Neuron (in vitro differentiated cells): ENCODE results near the gene SRXN1.

Experiments used
- H2AFZ ChIP-seq: one replicate; pipeline ENCODE4 v1.6.1; 2013; ENCODE audit warnings: low read depth, mild to moderate bottlenecking, inconsistent platforms, low read length, moderate library complexity
- H3K27me3 ChIP-seq: one replicate; pipeline ENCODE4 v1.6.1; 2013; ENCODE audit warnings: low read length; ENCODE audit not compliant: insufficient read depth
- H3K36me3 ChIP-seq: one replicate; pipeline ENCODE4 v1.6.1; 2013; ENCODE audit warnings: low read length; ENCODE audit not compliant: insufficient read depth
- H3K4me1 ChIP-seq: one replicate; pipeline ENCODE4 v1.6.1; 2013; ENCODE audit warnings: low read length; ENCODE audit not compliant: insufficient read depth
- H3K4me3 ChIP-seq: 2 replicates; pipeline ENCODE4 v1.5.1; 2013; ENCODE audit warnings: mild to moderate bottlenecking, low read length, moderate library complexity
- H3K9me3 ChIP-seq: one replicate; pipeline ENCODE4 v1.6.1; 2013; ENCODE audit warnings: low read length

Gene SRXN1

DNA sequence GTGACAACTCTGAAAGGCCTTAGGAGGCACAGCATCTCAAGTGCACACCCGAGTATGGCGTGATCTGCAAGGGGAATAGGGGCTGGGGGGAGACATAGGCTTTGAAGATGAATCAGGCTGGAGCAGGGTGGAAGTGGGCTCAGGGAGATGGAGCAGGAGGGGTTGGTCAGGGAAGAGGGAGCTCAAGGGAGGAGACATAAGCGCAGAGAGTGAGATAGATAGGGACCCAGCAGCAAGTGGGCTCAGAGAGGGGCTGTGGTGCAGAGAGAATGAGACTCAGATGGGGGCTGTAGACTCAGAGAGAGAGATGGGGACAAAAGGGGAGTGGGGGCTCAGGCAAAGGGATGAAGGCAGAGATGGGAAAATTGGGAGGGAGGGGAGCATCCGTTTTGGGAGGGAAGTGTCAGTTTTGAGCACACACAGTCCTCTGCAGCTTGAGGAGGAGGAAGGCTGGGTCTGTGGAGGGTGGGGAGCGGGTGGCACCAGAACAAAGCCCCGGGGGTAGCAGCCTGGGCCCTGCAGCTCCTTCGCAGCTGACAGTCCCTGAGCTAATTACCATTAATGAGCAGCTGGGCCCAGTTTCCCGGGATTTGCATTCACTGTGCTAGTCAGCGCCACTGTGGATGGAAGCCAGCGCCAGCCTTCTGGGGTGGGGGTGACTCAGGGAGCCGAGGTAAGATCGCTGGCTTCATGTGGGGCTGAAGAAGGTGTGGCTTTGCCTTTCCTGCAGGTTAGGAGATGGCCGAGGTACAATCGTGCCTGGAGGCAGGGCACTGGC is 18.7 kb downstream of the SRXN1 start:
- Histone ChIP-seq H2AFZ (no peak overlapping the region), H3K4me1 (no peaks in the 10 kb centered on the region), H3K36me3 (no peaks in the 10 kb centered on the region), H3K4me3 (no peak overlapping the region), H3K9me3 (no peaks in the 10 kb centered on the region), H3K27me3 (peaks cover 26% of the 10 kb centered on the region)

DNA sequence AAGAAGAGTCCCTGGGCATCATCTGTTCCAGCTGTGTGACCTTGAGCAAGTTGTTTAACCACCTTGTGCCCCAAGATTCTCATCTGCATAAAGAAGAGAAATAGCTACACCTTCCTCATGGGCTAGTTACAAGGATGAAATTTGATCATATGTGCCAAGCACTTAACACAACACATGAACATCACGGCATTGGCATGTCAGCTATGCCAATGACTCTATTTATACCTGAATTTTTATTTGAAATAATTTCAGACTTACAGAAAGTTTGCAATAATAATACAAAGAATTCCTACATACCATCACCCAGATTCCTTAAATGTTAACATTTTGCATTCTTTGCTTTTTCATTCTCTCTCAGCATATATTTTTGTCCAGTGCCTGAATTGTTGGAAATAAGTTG is 21.9 kb downstream of the SRXN1 start:
- H2AFZ ChIP-seq, result no peak overlapping the region
- no peak overlapping the region for H3K4me3 ChIP-seq
- no peaks in the 10 kb centered on the region for H3K36me3 ChIP-seq
- H3K27me3 ChIP-seq, result peaks cover 31% of the 10 kb centered on the region
- H3K9me3 ChIP-seq, result no peaks in the 10 kb centered on the region
- no peaks in the 10 kb centered on the region for H3K4me1 ChIP-seq

DNA sequence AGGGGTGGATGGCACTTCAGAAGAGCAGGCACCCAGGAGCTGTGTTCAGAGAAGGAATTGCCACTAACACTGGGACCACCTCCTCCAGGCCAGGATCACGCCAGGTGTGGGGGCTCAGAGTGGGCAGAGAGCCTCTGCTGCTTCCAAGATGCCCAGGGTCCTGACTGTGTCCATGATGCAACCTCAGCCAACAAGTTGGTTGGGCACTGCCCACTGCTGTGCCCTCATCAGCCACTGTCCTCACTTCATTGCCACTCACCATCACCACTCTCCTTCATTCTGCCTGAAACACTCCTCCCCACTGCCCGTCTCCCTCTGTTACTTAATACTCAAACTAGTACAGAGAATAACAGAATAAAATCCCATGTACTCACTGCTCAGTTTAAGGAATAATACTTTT is 26.4 kb downstream of the SRXN1 start:
- Histone ChIP-seq H3K9me3 (no peaks in the 10 kb centered on the region), H3K4me3 (no peak overlapping the region), H3K27me3 (peaks cover 11% of the 10 kb centered on the region), H2AFZ (no peak overlapping the region), H3K36me3 (no peaks in the 10 kb centered on the region), H3K4me1 (no peaks in the 10 kb centered on the region)

DNA sequence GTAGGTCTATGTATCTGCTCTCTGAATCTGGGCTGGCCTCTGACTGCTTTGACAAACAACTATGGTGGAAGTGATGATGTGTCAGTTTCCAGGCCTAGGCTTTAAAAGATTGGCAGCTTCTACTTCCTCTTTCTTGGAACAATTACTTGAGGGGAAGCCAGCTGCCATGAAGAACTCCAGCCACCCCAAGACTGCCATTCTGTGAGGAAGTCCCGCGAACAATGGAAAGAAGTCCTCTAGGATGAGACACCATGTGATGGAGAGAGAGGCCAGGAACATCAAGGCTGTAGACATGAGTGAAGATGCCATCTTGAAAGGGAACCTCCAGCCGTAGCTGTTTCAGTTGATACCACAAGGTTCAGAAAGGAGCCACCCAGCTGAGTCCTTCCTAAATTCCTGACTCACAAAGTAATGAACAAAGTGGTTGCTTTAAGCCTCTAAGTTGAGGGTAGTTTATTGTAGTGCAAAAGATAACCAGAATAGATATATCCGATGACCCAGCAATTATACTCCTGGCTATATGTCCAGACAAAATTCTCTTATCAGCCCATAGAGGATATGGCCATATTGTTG is 27.6 kb downstream of the SRXN1 start:
- H3K4me1 ChIP-seq, result no peaks in the 10 kb centered on the region
- H3K9me3 ChIP-seq, result no peaks in the 10 kb centered on the region
- H3K27me3 ChIP-seq, result peaks cover 11% of the 10 kb centered on the region
- H2AFZ ChIP-seq, result no peak overlapping the region
- no peaks in the 10 kb centered on the region for H3K36me3 ChIP-seq
- no peak overlapping the region for H3K4me3 ChIP-seq

DNA sequence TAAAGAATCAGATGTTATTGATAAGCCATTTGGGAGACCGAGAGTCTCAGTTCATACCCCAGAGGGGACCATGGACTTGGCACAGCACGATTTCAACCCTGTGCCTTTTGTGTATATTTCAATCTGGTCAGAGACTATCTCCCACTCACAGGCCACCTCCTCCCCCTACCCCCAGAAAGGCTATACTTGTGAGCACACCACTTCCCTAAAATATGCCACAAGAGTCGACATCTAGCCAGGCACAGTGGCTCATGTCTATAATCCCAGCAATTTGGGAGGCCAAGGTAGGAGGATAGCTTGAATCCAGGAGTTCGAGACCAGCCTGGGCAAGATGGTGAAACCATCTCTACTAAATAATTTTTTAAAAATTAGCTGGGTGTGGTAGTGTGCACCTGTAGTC is 29.3 kb downstream of the SRXN1 start:
- Histone ChIP-seq H3K4me3 (no peak overlapping the region), H3K4me1 (no peaks in the 10 kb centered on the region), H3K9me3 (no peaks in the 10 kb centered on the region), H2AFZ (no peak overlapping the region), H3K36me3 (no peaks in the 10 kb centered on the region), H3K27me3 (peaks cover 19% of the 10 kb centered on the region)

DNA sequence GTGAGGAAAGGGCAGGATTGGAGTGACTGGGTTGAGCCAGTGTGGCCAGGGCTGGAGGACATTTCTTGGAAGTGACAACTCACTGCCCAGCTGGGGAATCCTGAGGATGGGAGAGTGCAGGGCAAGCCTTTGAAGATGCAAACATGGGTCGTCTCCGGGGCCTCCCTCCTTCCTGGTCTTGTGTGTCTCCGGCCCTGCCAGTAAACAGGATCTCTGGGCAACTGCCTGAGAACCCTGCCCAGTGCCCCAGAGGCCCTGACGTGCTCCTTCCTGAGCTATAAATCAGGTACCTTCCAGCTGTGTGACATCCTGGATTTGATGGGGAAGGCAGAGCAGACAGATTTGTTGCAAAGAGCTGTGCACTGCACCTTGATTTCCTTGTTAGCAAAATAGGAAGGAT is 30.0 kb downstream of the SRXN1 start:
- Histone ChIP-seq H3K4me3 (no peak overlapping the region), H3K9me3 (peaks cover under 1% of the 10 kb centered on the region), H3K36me3 (no peaks in the 10 kb centered on the region), H2AFZ (no peak overlapping the region), H3K27me3 (peaks cover 19% of the 10 kb centered on the region), H3K4me1 (no peaks in the 10 kb centered on the region)

DNA sequence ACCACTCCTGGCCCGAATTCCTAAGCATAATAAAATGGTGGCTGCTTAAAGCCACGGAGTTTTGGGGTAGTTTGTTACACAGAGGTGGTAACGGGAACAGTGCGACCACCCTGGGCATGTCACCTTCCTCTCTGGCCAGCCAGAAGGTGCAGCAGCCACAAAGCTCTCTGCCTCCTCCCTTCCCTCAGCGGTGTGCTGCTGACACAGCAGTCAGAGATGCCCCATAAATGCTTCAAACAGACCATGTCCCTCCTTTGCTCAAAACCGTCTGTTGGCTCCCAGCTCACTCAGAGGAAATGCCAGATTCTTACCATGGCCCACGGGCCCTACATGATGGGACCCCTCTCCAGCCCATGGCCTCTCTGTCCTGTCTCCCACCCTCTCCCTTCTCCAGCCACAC is 30.8 kb downstream of the SRXN1 start:
- Histone ChIP-seq H3K4me1 (no peaks in the 10 kb centered on the region), H3K27me3 (peaks cover 19% of the 10 kb centered on the region), H3K36me3 (no peaks in the 10 kb centered on the region), H2AFZ (no peak overlapping the region), H3K4me3 (no peak overlapping the region), H3K9me3 (peaks cover 3% of the 10 kb centered on the region)

DNA sequence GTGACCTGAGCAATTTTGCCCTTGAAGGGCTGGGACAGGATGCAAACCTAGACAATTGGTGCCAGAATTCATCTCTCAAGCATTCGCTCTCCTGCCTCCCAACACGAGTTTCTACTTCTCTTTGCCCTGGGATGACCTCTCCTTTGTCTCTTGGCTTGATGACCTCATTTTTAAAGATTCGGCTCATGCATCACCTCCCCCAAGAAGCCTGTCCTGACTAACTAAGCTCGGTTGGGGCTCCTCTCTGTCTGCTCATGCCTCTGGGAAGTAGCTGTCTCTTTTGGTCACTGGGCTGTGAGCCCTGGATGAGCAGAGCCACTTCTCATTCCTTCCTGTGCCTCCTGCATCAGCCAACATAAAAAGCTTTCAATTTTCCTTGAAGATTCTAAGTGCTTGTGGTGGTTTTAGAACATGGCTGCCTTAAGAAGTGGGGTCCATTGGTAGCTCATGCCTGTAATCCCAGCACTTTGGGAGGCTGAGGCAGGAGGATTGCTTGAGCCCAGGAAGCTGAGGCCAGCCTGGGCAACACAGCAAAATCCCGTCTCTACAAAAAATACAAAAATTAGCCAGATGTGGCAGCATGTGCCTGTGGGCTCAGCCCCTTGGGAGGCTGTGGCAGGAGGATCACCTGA is 31.8 kb downstream of the SRXN1 start:
- Histone ChIP-seq H3K9me3 (peaks cover 3% of the 10 kb centered on the region), H2AFZ (no peak overlapping the region), H3K36me3 (no peaks in the 10 kb centered on the region), H3K27me3 (peaks cover 14% of the 10 kb centered on the region), H3K4me3 (no peak overlapping the region), H3K4me1 (no peaks in the 10 kb centered on the region)

DNA sequence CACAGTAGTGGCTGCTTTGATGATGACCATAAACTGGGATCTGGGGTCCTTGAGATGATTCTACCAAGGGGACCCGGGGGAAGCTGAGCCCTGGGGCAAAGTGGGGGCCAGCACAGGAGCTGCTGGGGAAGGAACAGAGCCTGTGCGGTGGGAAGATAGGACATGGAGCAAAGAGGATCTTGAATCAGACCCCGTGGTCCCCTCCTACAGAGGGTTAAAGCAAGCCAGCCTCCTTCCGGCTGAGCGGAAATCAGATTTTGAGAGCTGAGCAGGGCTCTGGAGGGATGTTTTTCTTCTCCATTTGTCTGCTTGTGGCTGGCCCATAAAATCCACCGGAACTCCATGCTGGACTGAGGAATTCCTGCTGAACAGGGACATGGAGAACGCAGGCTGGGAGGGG is 32.8 kb downstream of the SRXN1 start:
- peaks cover 3% of the 10 kb centered on the region for H3K9me3 ChIP-seq
- H2AFZ ChIP-seq, result no peak overlapping the region
- no peak overlapping the region for H3K4me3 ChIP-seq
- H3K36me3 ChIP-seq, result no peaks in the 10 kb centered on the region
- peaks cover 14% of the 10 kb centered on the region for H3K27me3 ChIP-seq
- no peaks in the 10 kb centered on the region for H3K4me1 ChIP-seq

DNA sequence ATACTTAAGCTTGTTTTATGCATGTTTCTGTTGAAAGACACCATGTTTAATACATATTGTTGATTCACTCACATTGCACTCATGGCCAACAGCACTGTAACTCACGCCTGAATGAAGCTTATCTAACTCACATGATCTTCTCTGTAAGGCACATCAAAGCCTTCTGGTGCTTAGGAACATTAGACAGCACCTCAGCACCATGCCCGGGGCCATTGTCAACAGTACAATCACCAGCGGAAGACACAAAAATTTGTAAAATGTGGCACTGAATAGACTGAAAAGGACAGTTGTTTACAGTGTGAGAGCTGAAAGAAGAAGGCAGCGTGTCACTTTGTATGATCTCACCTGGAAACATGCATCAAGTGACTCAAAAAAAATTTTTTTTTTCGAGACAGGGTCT is 34.0 kb downstream of the SRXN1 start:
- no peak overlapping the region for H3K4me3 ChIP-seq
- H3K4me1 ChIP-seq, result no peaks in the 10 kb centered on the region
- peaks cover 14% of the 10 kb centered on the region for H3K27me3 ChIP-seq
- H3K9me3 ChIP-seq, result peaks cover 3% of the 10 kb centered on the region
- no peak overlapping the region for H2AFZ ChIP-seq
- no peaks in the 10 kb centered on the region for H3K36me3 ChIP-seq

DNA sequence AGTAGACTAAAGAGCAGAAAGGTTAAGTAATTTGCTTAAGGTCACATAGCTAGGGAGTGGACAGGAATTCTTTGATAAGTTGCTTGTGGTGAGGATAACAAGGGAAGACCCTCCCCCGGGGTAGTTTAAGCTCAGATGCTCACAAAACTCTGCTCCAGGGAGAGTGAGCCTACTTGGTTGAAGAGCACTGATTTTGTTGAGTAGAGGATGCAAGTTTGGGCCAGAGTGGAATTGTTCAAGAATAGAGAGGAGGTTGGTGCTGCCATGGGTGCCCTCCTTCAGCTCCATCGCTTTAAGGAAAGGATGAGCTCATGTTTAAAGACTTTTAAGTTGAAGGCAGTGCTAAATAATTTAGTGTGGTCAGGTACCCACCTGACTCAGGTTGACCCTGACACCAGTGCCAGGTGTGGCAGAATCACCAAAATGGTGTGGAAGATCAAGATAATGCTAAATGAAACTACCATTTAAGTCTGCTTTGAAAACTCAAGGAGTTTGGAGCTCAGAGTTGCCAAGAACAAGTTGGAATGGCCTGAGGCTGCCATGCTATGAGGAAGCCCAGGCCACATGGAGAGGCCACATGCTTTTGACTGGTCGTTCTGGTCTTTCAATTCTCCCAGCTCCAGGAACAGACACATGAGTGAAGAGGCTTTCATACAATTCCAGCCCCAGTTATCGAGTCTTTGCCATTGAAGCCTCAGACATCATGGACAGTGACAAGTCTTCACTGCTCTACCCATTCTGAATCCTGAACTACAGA is 34.9 kb downstream of the SRXN1 start:
- H3K27me3 ChIP-seq, result peaks cover 22% of the 10 kb centered on the region
- no peak overlapping the region for H3K4me3 ChIP-seq

DNA sequence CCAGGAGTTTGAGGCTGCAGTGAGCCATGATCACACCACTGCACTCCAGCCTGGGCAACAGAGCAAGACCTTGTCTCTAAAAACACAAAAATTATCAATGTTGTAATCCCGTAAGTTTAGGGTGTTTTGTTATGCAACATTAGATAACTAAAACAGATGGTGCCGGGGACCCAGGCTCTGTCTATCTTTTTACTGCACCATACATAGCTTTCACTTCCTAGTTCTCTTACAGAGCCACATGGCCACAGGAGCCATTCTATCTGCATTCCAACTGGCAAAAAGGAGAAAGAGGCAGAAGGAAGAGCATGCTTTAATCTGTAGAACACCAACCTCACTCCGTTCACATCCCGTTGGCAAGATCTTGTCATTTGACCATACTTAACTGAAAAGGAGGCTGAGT is 37.5 kb downstream of the SRXN1 start:
- Histone ChIP-seq H3K9me3 (peaks cover 3% of the 10 kb centered on the region), H3K36me3 (no peaks in the 10 kb centered on the region), H3K4me1 (no peaks in the 10 kb centered on the region), H3K27me3 (peaks cover 43% of the 10 kb centered on the region), H3K4me3 (no peak overlapping the region), H2AFZ (no peak overlapping the region)

More for the DNA sequence above, 34.9 kb downstream of the SRXN1 start:
- Histone ChIP-seq H3K9me3 (peaks cover 3% of the 10 kb centered on the region), H3K4me1 (no peaks in the 10 kb centered on the region), H2AFZ (no peak overlapping the region), H3K36me3 (no peaks in the 10 kb centered on the region)

DNA sequence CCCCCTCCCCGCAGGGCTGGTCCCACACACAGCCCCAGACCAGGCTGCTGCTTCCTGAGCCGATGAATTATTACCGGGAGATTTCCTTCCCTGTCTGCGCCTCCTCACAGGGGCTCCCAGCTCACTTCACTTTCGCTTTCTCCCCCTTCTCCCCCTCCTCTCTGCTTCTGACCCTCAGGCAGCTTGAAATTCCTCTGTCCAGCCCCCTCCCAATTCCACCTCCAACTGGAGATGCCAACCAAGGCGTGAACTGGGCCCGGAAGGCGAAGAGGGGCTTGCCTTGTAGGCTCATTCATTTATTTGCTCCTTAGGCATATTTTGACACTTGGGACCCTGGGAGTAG is 41.2 kb downstream of the SRXN1 start:
- Histone ChIP-seq H3K9me3 (no peaks in the 10 kb centered on the region), H2AFZ (no peak overlapping the region), H3K36me3 (no peaks in the 10 kb centered on the region), H3K4me3 (no peak overlapping the region), H3K4me1 (no peaks in the 10 kb centered on the region), H3K27me3 (peaks cover 69% of the 10 kb centered on the region)
